K562 (cell line): ENCODE data around the gene SIGLEC1. TPM values are rescaled to one million over a fixed set of nuclear protein-coding genes. Genes with fewer than 3 reads are reported as not detected.

Experiments used
- BRD9 ChIP-seq: fragments of 450-650 bp; IDR thresholded peaks from 2 replicates; pipeline ENCODE4 v1.6.1; 2018; ENCODE audit warnings: low read depth; ENCODE audit not compliant: partially characterized antibody
- CAMTA2 ChIP-seq: fragments of 250-450 bp; sonication (Bioruptor Pico); conservative IDR thresholded peaks from 2 replicates; pipeline ENCODE4 v1.5.1; 2022
- DPF2 ChIP-seq: fragments of 450-650 bp; IDR thresholded peaks from 2 replicates; pipeline ENCODE4 v1.6.1; 2016
- E2F5 ChIP-seq: sonication (generic); formaldehyde crosslinking; IDR thresholded peaks from 2 replicates; pipeline ENCODE4 v1.8.0; 2022; ENCODE audit warnings: mild to moderate bottlenecking, missing genetic modification reagents
- ETV1 ChIP-seq: fragments of 450-650 bp; conservative IDR thresholded peaks from 2 replicates; pipeline ENCODE4 v1.6.1; 2016; ENCODE audit warnings: missing genetic modification characterization, control low read depth, low read depth, missing compliant biosample characterization
- FOXA3 ChIP-seq, 2 experiments: fragments of 450-650 bp in 1 of 2; sonication (generic) in 1 of 2; formaldehyde crosslinking; IDR thresholded peaks in 1 of 2; conservative IDR thresholded peaks in 1 of 2; 2 replicates each; pipeline versions ENCODE4 v1.4.0 to v1.8.0; 2020 to 2022; ENCODE audit warnings: mild to moderate bottlenecking in 2 of 2, missing genetic modification reagents in 1 of 2
- GTF3C2 ChIP-seq: IDR thresholded peaks from 3 replicates; pipeline ENCODE4 v1.6.1; 2011; ENCODE audit warnings: borderline replicate concordance, mild to moderate bottlenecking, moderate library complexity; ENCODE audit not compliant: insufficient read length; ENCODE audit errors: extremely low read depth
- HCFC1 ChIP-seq: IDR thresholded peaks from 2 replicates; pipeline ENCODE4 v1.6.1; 2012; ENCODE audit warnings: low read depth, low read length, improper control_type of control experiment
- KDM4B ChIP-seq, 2 experiments: fragments of 450-650 bp in 1 of 2; sonication (generic) in 1 of 2; IDR thresholded peaks; 2 replicates each; pipeline ENCODE4 v1.6.1; 2016 to 2017; ENCODE audit warnings: borderline replicate concordance in 2 of 2, antibody characterized with exemption in 1 of 2, low read depth in 1 of 2, mild to moderate bottlenecking in 1 of 2
- KLF1 ChIP-seq: fragments of 450-650 bp; IDR thresholded peaks from 2 replicates; pipeline ENCODE4 v1.6.1; 2016; ENCODE audit warnings: missing genetic modification characterization, missing compliant biosample characterization
- L3MBTL2 ChIP-seq: fragments of 450-650 bp; IDR thresholded peaks from 2 replicates; pipeline ENCODE4 v1.6.1; 2016; ENCODE audit warnings: mild to moderate bottlenecking, moderate library complexity
- MTF1 ChIP-seq: fragments of 250-450 bp; sonication (Bioruptor Pico); IDR thresholded peaks from 2 replicates; pipeline ENCODE4 v1.9.0; 2021; ENCODE audit warnings: moderate library complexity, mild to moderate bottlenecking, inconsistent platforms, borderline replicate concordance
- NCOA2 ChIP-seq, 2 experiments: fragments of 450-650 bp; IDR thresholded peaks; 2 replicates each; pipeline ENCODE4 v1.6.1; 2018; ENCODE audit warnings: mild to moderate bottlenecking in 2 of 2, moderate library complexity in 1 of 2; ENCODE audit not compliant: partially characterized antibody in 2 of 2
- NFE2L1 ChIP-seq: fragments of 450-650 bp; IDR thresholded peaks from 2 replicates; pipeline ENCODE4 v1.6.1; 2016; ENCODE audit warnings: missing genetic modification characterization, low read depth, mild to moderate bottlenecking, missing compliant biosample characterization, moderate library complexity, borderline replicate concordance
- PURB ChIP-seq: sonication (generic); formaldehyde crosslinking; IDR thresholded peaks from 2 replicates; pipeline ENCODE4 v1.9.0; 2021; ENCODE audit warnings: low read depth, mild to moderate bottlenecking, missing genetic modification reagents
- SMAD1 ChIP-seq: fragments of 150-350 bp; IDR thresholded peaks from 2 replicates; pipeline ENCODE4 v1.6.1; 2014; ENCODE audit warnings: low read length, low read depth; ENCODE audit not compliant: partially characterized antibody
- SOX6 ChIP-seq: fragments of 450-650 bp; IDR thresholded peaks from 2 replicates; pipeline ENCODE4 v1.6.1; 2014; ENCODE audit warnings: mild to moderate bottlenecking
- SRSF7 ChIP-seq: fragments of 200-400 bp; formaldehyde crosslinking; optimal IDR thresholded peaks from 2 replicates; pipeline ENCODE3; 2017; ENCODE audit warnings: mild to moderate bottlenecking, low read depth, low read length
- TBP ChIP-seq: optimal IDR thresholded peaks from 2 replicates; pipeline ENCODE3; 2011; ENCODE audit warnings: low read depth, low read length, improper control_type of control experiment
- TRIM24 ChIP-seq, 2 experiments: fragments of 450-650 bp; IDR thresholded peaks; 2 replicates each; pipeline ENCODE4 v1.6.1; 2016
- TSC22D4 ChIP-seq: fragments of 450-650 bp; IDR thresholded peaks from 2 replicates; pipeline ENCODE4 v1.6.1; 2016; ENCODE audit warnings: missing genetic modification characterization, missing biosample characterization, control low read depth
- ZNF232 ChIP-seq: sonication (generic); formaldehyde crosslinking; IDR thresholded peaks from 2 replicates; pipeline ENCODE4 v1.8.0; 2022; ENCODE audit warnings: mild to moderate bottlenecking, missing genetic modification reagents
- ZNF830 ChIP-seq: fragments of 250-450 bp; sonication (Bioruptor Pico); IDR thresholded peaks from 2 replicates; pipeline ENCODE4 v1.5.0; 2021; ENCODE audit warnings: mild to moderate bottlenecking
- polyA plus RNA-seq, 8 experiments: library from polyadenylated mRNA; depleted of rRNA in 4 of 8; stranded (reverse) in 5 of 8; unstranded in 3 of 8; fragments of >200 nt; fragmentation: Nextera tagmentation in 2 of 8; fragmentation: Illumina TruSeq in 1 of 8; extraction: Ambion mirVana in 2 of 8; extraction: Trizol in 1 of 8; gene quantifications; 2 replicates each; pipeline versions ENCODE4 v1.2.1 to v1.2.3, GENCODE V29; 2011 to 2014; ENCODE audit warnings: inconsistent platforms in 1 of 8, missing spikeins in 1 of 8
- total RNA-seq, 7 experiments: library from RNA; depleted of rRNA in 6 of 7; stranded (reverse); fragments of >200 nt in 6 of 7; fragmentation: Illumina TruSeq in 2 of 7; extraction: Trizol in 2 of 7; gene quantifications; 2 replicates each; pipeline versions ENCODE4 v1.2.1 to v1.2.3, GENCODE V29; 2011 to 2021; ENCODE audit warnings: low replicate concordance in 1 of 7

Gene SIGLEC1
- total and polyA plus RNA-seq, 9 of the 15 experiments (the other 6 are each of a cell fraction or from before 2014, with no cell fraction given) = 0.05 to 0.07 TPM; not detected in 7

GRCh38 chr20:3744806-3745685, 32.6 kb upstream of the SIGLEC1 start (continued):
- TF ChIP-seq SMAD1 = no peak
- TF ChIP-seq NFE2L1 (tag) = no peak
- TF ChIP-seq ZNF830 (CRISPR knock-in tag) = no peak
- TF ChIP-seq KDM4B (IDR thresholded peaks at IDR 0.05; ENCODE audit: borderline replicate concordance in 2 of 2, low read depth in 1 of 2) = no peak
- no peak for TF ChIP-seq SOX6
- TF ChIP-seq ETV1 = no peak
- no peak for TF ChIP-seq TSC22D4 (tag)
- TF ChIP-seq FOXA3 (CRISPR knock-in tag; conservative IDR thresholded peaks at IDR 0.05 in 1 of 2, IDR thresholded peaks at IDR 0.05 in 1 of 2) = 0 out of 4 replicates have a peak, but pooled peaks of 1 of the 2 experiments have one; percentile 44
- no peak for TF ChIP-seq GTF3C2
- peak; percentile 76 for TF ChIP-seq L3MBTL2
- TF ChIP-seq BRD9 = no peak
- no peak for TF ChIP-seq SRSF7
- TF ChIP-seq E2F5 (CRISPR knock-in tag) = no peak
- peak; percentile 41 for TF ChIP-seq TBP
- TF ChIP-seq MTF1 (CRISPR knock-in tag) = no peak
- TF ChIP-seq TRIM24 (IDR thresholded peaks at IDR 0.05) = no peak
- no peak for TF ChIP-seq KLF1 (tag)
- no peak for TF ChIP-seq HCFC1
- peak; percentile 61; the same call in 1 of the 2 replicates for TF ChIP-seq DPF2
- no peak for TF ChIP-seq CAMTA2 (CRISPR knock-in tag)
- TF ChIP-seq ZNF232 (CRISPR knock-in tag) = no peak
- TF ChIP-seq NCOA2 (IDR thresholded peaks at IDR 0.05; ENCODE audit: partially characterized antibody in 2 of 2) = no peak
- no peak for TF ChIP-seq PURB (CRISPR knock-in tag)
